Measurements from ENCODE around the gene ZSWIM6. TPM values are rescaled to one million over a fixed set of nuclear protein-coding genes. Genes with fewer than 3 reads are reported as not detected.

ZSWIM6 gene
- total RNA-seq (2021; ENCODE audit: unreplicated experiment) = 10.8 TPM
- 5.0 TPM for polyA plus RNA-seq (2012; ENCODE audit: insufficient read length)
- Bru-seq, nascent RNA = percentile 89 among the genes with signal in this experiment
- percentile 79 among the genes with signal in this experiment for BruChase-seq, experiment 1, labeled RNA remaining after a 2-hour chase
- BruChase-seq, experiment 2, labeled RNA remaining after a 6-hour chase = percentile 75 among the genes with signal in this experiment
- long read RNA-seq, partial matches to known transcripts = 0 of 5 reads
- long read RNA-seq, other reads (novel, unspliced or antisense) = 5 of 5 reads

DNA sequence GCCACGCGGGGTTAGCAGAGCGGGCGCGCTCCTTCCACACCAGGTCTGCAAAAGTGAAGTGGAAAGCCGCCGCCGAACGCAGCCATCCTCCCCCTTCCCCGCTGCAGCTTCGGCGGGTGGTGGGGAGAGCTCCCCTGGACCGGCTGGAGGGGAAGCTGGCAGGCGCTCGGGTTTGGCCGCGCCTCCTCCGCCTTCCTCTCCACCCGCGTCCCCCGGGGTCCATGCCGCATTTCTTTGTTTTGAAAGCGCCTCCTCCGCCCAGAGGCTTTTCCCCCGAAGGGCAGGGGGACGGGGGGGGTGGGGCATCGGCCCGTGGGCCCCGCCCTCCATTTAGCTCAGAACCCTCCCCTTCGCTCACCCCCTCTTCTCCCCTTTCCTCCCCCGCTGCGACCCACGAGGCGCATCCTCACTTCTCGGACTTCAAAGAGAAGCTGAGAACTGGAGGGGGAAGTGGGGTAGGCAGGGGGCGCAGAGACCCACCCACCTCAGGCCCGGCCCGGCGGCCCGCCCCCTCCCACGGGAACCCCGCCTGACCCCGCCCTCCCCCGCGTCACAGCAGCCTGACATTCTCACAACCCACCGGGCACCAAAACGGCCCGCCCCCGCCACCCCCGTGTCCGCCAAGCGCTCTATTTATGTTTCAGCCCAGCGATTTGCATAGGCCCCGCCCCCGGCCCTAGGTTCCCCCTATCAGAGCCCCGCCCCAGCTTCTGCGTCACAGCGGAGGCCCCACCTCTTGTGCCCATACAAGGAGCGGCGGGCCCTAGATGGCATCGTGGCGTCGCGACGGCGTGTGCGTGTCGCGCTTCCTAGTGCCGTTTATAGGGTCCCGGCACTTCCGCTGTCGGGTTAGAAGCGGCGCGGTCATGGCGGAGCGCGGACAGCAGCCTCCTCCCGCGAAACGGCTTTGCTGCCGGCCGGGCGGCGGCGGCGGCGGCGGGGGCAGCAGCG lies at the start of gene ZSWIM6:
TSS of gene ZSWIM6 (plus strand) at position 852 of the 951 bp plus-strand sequence. CDS start at position 867, 15 bp downstream.
- ChIA-PET POLR2A (interaction anchor here (0.6 to 1.9 kb wide), 11 partner anchors 9 to 1253 kb away, joined by 3 to 13 read pairs (median 4); partner anchors contain the start of gene DEPDC1B), CTCF (interaction anchor here (0.6 to 0.7 kb wide), 2 partner anchors 164 to 277 kb away, joined by 3 to 5 read pairs; no protein-coding TSS in a partner anchor)
- Histone ChIP-seq H3K9me3 (ENCODE audit: control insufficient read depth, insufficient read depth, low read depth, low read length) (no peaks in the 10 kb centered on the region), H3K36me3 (ENCODE audit: control insufficient read depth, insufficient read depth, low read length) (no peaks in the 10 kb centered on the region; the same call in 1 of the 2 replicates), H3K27me3 (ENCODE audit: control insufficient read depth, insufficient read depth, low read length) (no peaks in the 10 kb centered on the region), H3K4me1 (ENCODE audit: control insufficient read depth, insufficient read depth, low read length) (peaks cover 14% of the 10 kb centered on the region), H3K27ac (ENCODE audit: low read length) (peak within 1 kb of the TSS; percentile 48; the same call in 1 of the 2 replicates), H3K4me3 (ENCODE audit: low read depth in 2 of 2, low read length in 2 of 2) (peak within 1 kb of the TSS; percentile 76 to 84)
- TF ChIP-seq TCF7L2 (IDR thresholded peaks at IDR 0.05; ENCODE audit: low read depth, low read length) (no peak), SIN3A (IDR thresholded peaks at IDR 0.05; ENCODE audit: borderline replicate concordance, insufficient read depth, low read depth, low read length) (peak; percentile 80), POLR2AphosphoS5 (IDR thresholded peaks at IDR 0.05; ENCODE audit: low read depth, low read length) (peak; percentile 92)
- TF ChIP-seq, protein P1, sequence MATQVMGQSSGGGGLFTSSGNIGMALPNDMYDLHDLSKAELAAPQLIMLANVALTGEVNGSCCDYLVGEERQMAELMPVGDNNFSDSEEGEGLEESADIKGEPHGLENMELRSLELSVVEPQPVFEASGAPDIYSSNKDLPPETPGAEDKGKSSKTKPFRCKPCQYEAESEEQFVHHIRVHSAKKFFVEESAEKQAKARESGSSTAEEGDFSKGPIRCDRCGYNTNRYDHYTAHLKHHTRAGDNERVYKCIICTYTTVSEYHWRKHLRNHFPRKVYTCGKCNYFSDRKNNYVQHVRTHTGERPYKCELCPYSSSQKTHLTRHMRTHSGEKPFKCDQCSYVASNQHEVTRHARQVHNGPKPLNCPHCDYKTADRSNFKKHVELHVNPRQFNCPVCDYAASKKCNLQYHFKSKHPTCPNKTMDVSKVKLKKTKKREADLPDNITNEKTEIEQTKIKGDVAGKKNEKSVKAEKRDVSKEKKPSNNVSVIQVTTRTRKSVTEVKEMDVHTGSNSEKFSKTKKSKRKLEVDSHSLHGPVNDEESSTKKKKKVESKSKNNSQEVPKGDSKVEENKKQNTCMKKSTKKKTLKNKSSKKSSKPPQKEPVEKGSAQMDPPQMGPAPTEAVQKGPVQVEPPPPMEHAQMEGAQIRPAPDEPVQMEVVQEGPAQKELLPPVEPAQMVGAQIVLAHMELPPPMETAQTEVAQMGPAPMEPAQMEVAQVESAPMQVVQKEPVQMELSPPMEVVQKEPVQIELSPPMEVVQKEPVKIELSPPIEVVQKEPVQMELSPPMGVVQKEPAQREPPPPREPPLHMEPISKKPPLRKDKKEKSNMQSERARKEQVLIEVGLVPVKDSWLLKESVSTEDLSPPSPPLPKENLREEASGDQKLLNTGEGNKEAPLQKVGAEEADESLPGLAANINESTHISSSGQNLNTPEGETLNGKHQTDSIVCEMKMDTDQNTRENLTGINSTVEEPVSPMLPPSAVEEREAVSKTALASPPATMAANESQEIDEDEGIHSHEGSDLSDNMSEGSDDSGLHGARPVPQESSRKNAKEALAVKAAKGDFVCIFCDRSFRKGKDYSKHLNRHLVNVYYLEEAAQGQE (IDR thresholded peaks at IDR 0.05; ENCODE audit: insufficient read depth in 1 of 2, low read depth in 2 of 2, low read length in 1 of 2) = peak in 1 of 2 experiments; percentile 78; a peak in 2 of 4 replicates
- TF ChIP-seq, protein P2, sequence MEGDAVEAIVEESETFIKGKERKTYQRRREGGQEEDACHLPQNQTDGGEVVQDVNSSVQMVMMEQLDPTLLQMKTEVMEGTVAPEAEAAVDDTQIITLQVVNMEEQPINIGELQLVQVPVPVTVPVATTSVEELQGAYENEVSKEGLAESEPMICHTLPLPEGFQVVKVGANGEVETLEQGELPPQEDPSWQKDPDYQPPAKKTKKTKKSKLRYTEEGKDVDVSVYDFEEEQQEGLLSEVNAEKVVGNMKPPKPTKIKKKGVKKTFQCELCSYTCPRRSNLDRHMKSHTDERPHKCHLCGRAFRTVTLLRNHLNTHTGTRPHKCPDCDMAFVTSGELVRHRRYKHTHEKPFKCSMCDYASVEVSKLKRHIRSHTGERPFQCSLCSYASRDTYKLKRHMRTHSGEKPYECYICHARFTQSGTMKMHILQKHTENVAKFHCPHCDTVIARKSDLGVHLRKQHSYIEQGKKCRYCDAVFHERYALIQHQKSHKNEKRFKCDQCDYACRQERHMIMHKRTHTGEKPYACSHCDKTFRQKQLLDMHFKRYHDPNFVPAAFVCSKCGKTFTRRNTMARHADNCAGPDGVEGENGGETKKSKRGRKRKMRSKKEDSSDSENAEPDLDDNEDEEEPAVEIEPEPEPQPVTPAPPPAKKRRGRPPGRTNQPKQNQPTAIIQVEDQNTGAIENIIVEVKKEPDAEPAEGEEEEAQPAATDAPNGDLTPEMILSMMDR (IDR thresholded peaks at IDR 0.05) = no peak
- in situ Hi-C loops (cut with HindIII; ENCODE audit: low pct_unique_long_range_greater_than_20kb, low sequenced_read_pairs) (no loop called here), intact Hi-C loops (cut with micrococcal nuclease; ENCODE audit: unreplicated experiment) (loop anchor here (2.0 to 10.0 kb wide), 2 partner anchors 165 to 483 kb away; no protein-coding TSS in a partner anchor)
- ATAC-seq (peak; percentile 88), DNase-seq (ENCODE audit: low read depth, low spot score) (peak; percentile 86)
- no TSS peak for BruUV-seq (replicated peaks)

DNA sequence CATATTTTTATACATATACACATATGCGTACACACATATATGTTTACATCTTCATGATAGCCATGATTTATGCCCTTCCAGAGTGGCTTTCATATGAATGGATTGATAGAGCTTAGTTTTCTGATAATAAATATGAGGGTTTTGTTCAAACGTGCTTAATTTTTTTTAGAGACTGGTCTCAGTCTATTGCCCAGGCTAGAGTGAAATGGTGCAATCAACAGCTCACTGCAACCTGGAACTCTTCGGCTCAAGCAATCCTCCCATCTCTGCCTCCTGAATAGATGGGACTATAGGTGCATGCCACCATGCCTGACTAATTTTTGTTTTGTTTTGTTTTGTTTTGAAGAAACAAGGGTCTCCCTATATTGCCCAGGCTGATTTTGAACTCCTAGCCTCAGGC lies 48.6 kb upstream of the ZSWIM6 start:
- intact Hi-C loops (cut with micrococcal nuclease; ENCODE audit: unreplicated experiment) (loop anchor here (10.0 kb wide), 1 partner anchor 1141 kb away; no protein-coding TSS in a partner anchor), in situ Hi-C loops (cut with HindIII; ENCODE audit: low pct_unique_long_range_greater_than_20kb, low sequenced_read_pairs) (no loop called here)
- ChIA-PET POLR2A (no interaction called here), CTCF (no interaction called here)
- Histone ChIP-seq H3K4me1 (ENCODE audit: control insufficient read depth, insufficient read depth, low read length) (no peaks in the 10 kb centered on the region), H3K9me3 (ENCODE audit: control insufficient read depth, insufficient read depth, low read depth, low read length) (no peaks in the 10 kb centered on the region), H3K4me3 (ENCODE audit: low read depth in 2 of 2, low read length in 2 of 2) (no peak overlapping the region), H3K27me3 (ENCODE audit: control insufficient read depth, insufficient read depth, low read length) (no peaks in the 10 kb centered on the region), H3K36me3 (ENCODE audit: control insufficient read depth, insufficient read depth, low read length) (no peaks in the 10 kb centered on the region), H3K27ac (ENCODE audit: low read length) (no peak overlapping the region)
- TF ChIP-seq, protein P1 (IDR thresholded peaks at IDR 0.05; ENCODE audit: insufficient read depth in 1 of 2, low read depth in 2 of 2, low read length in 1 of 2) = no peak
- TF ChIP-seq, protein P2 (IDR thresholded peaks at IDR 0.05) = no peak
- TF ChIP-seq SIN3A (IDR thresholded peaks at IDR 0.05; ENCODE audit: borderline replicate concordance, insufficient read depth, low read depth, low read length) (no peak), TCF7L2 (IDR thresholded peaks at IDR 0.05; ENCODE audit: low read depth, low read length) (no peak), POLR2AphosphoS5 (IDR thresholded peaks at IDR 0.05; ENCODE audit: low read depth, low read length) (no peak)
- BruUV-seq (replicated peaks) = no TSS peak
- no peak for ATAC-seq
- DNase-seq (ENCODE audit: low read depth, low spot score) = no peak
